Measurements from ENCODE around the gene GTF2H4. TPM values are rescaled to one million over a fixed set of nuclear protein-coding genes. Genes with fewer than 3 reads are reported as not detected.
"Not testable (repeated sequence)": the region's sequence is repeated elsewhere in the genome, so short reads cannot be mapped to it uniquely, and the experiment has no call there.

GTF2H4 gene
- polyA plus RNA-seq, 1 donor: 24.4 TPM

GRCh38 chr6:30896541-30896940 lies 11.5 kb upstream of the GTF2H4 start:
- no peaks in the 10 kb centered on the region for H3K4me1 ChIP-seq (ENCODE audit: control insufficient read depth, insufficient read depth, low read length)
- no CpG with 5 or more reads among the region's 13 CpGs for WGBS (ENCODE audit: insufficient coverage, low lambda C conversion rate)
- no peaks in the 10 kb centered on the region for H3K9me3 ChIP-seq (ENCODE audit: control insufficient read depth, low read depth, low read length)
- no peak for DNase-seq
- H3K27ac ChIP-seq (ENCODE audit: low read length): no peak overlapping the region
- H3K36me3 ChIP-seq (ENCODE audit: control insufficient read depth, insufficient read depth, low read length): peaks cover 81% of the 10 kb centered on the region
- H3K4me3 ChIP-seq (ENCODE audit: low read length): no peak overlapping the region
- H3K27me3 ChIP-seq (ENCODE audit: control insufficient read depth, insufficient read depth, low read length): no peaks in the 10 kb centered on the region

- Histone ChIP-seq H3K27ac (ENCODE audit: low read length) (no peak overlapping the region), H3K9me3 (ENCODE audit: control insufficient read depth, low read depth, low read length) (no peaks in the 10 kb centered on the region), H3K4me3 (ENCODE audit: low read length) (no peak overlapping the region), H3K27me3 (ENCODE audit: control insufficient read depth, insufficient read depth, low read length) (no peaks in the 10 kb centered on the region), H3K4me1 (ENCODE audit: control insufficient read depth, insufficient read depth, low read length) (no peaks in the 10 kb centered on the region), H3K36me3 (ENCODE audit: control insufficient read depth, insufficient read depth, low read length) (peaks cover 67% of the 10 kb centered on the region)
- no CpG with 5 or more reads among the region's 16 CpGs for WGBS (ENCODE audit: insufficient coverage, low lambda C conversion rate)
- no peak for DNase-seq
Measured at GRCh38 chr6:30897882-30898281, 10.1 kb upstream of the GTF2H4 start.

GRCh38 chr6:30898750-30899360 lies 9.2 kb upstream of the GTF2H4 start:
- no peak overlapping the region for H3K4me3 ChIP-seq (ENCODE audit: low read length)
- H3K4me1 ChIP-seq (ENCODE audit: control insufficient read depth, insufficient read depth, low read length): no peaks in the 10 kb centered on the region
- no peak for DNase-seq
- no peaks in the 10 kb centered on the region for H3K27me3 ChIP-seq (ENCODE audit: control insufficient read depth, insufficient read depth, low read length)
- no peaks in the 10 kb centered on the region for H3K9me3 ChIP-seq (ENCODE audit: control insufficient read depth, low read depth, low read length)
- no CpG with 5 or more reads among the region's 23 CpGs for WGBS (ENCODE audit: insufficient coverage, low lambda C conversion rate)
- no peak overlapping the region for H3K27ac ChIP-seq (ENCODE audit: low read length)
- H3K36me3 ChIP-seq (ENCODE audit: control insufficient read depth, insufficient read depth, low read length): peaks cover 58% of the 10 kb centered on the region

GRCh38 chr6:30900863-30901417 lies 7.1 kb upstream of the GTF2H4 start:
- H3K27me3 ChIP-seq (ENCODE audit: control insufficient read depth, insufficient read depth, low read length): no peaks in the 10 kb centered on the region
- H3K4me3 ChIP-seq (ENCODE audit: low read length): no peak overlapping the region
- H3K27ac ChIP-seq (ENCODE audit: low read length): no peak overlapping the region
- no peaks in the 10 kb centered on the region for H3K9me3 ChIP-seq (ENCODE audit: control insufficient read depth, low read depth, low read length)
- WGBS (ENCODE audit: insufficient coverage, low lambda C conversion rate): no CpG with 5 or more reads among the region's 1 CpG
- H3K4me1 ChIP-seq (ENCODE audit: control insufficient read depth, insufficient read depth, low read length): no peaks in the 10 kb centered on the region
- H3K36me3 ChIP-seq (ENCODE audit: control insufficient read depth, insufficient read depth, low read length): peaks cover 38% of the 10 kb centered on the region
- no peak for DNase-seq

- Histone ChIP-seq H3K9me3 (ENCODE audit: control insufficient read depth, low read depth, low read length) (no peaks in the 10 kb centered on the region), H3K27me3 (ENCODE audit: control insufficient read depth, insufficient read depth, low read length) (no peaks in the 10 kb centered on the region), H3K27ac (ENCODE audit: low read length) (no peak overlapping the region), H3K4me3 (ENCODE audit: low read length) (no peak overlapping the region), H3K4me1 (ENCODE audit: control insufficient read depth, insufficient read depth, low read length) (no peaks in the 10 kb centered on the region), H3K36me3 (ENCODE audit: control insufficient read depth, insufficient read depth, low read length) (peaks cover 33% of the 10 kb centered on the region)
- DNase-seq: no peak
Measured at GRCh38 chr6:30901436-30901835, 6.6 kb upstream of the GTF2H4 start.

- not testable (repeated sequence) for H3K4me3 ChIP-seq (ENCODE audit: low read length); H3K27me3 ChIP-seq (ENCODE audit: control insufficient read depth, insufficient read depth, low read length); H3K27ac ChIP-seq (ENCODE audit: low read length); H3K9me3 ChIP-seq (ENCODE audit: control insufficient read depth, low read depth, low read length); DNase-seq; H3K4me1 ChIP-seq (ENCODE audit: control insufficient read depth, insufficient read depth, low read length)
- WGBS (ENCODE audit: insufficient coverage, low lambda C conversion rate): no CpG with 5 or more reads among the region's 9 CpGs
- H3K36me3 ChIP-seq (ENCODE audit: control insufficient read depth, insufficient read depth, low read length): peaks cover 27% of the 10 kb centered on the region
Measured at GRCh38 chr6:30902196-30902595, 5.8 kb upstream of the GTF2H4 start.

GRCh38 chr6:30902709-30903108 lies 5.3 kb upstream of the GTF2H4 start:
- Histone ChIP-seq H3K4me1 (ENCODE audit: control insufficient read depth, insufficient read depth, low read length) (no peaks in the 10 kb centered on the region), H3K4me3 (ENCODE audit: low read length) (no peak overlapping the region), H3K27me3 (ENCODE audit: control insufficient read depth, insufficient read depth, low read length) (no peaks in the 10 kb centered on the region), H3K36me3 (ENCODE audit: control insufficient read depth, insufficient read depth, low read length) (peaks cover 22% of the 10 kb centered on the region), H3K9me3 (ENCODE audit: control insufficient read depth, low read depth, low read length) (no peaks in the 10 kb centered on the region), H3K27ac (ENCODE audit: low read length) (no peak overlapping the region)
- no peak for DNase-seq
- no CpG with 5 or more reads among the region's 5 CpGs for WGBS (ENCODE audit: insufficient coverage, low lambda C conversion rate)

GRCh38 chr6:30903236-30903635 lies 4.8 kb upstream of the GTF2H4 start:
- WGBS (ENCODE audit: insufficient coverage, low lambda C conversion rate): no CpG with 5 or more reads among the region's 4 CpGs
- Histone ChIP-seq H3K4me1 (ENCODE audit: control insufficient read depth, insufficient read depth, low read length) (no peaks in the 10 kb centered on the region), H3K9me3 (ENCODE audit: control insufficient read depth, low read depth, low read length) (no peaks in the 10 kb centered on the region), H3K27ac (ENCODE audit: low read length) (no peak overlapping the region), H3K36me3 (ENCODE audit: control insufficient read depth, insufficient read depth, low read length) (peaks cover 16% of the 10 kb centered on the region), H3K4me3 (ENCODE audit: low read length) (no peak overlapping the region), H3K27me3 (ENCODE audit: control insufficient read depth, insufficient read depth, low read length) (no peaks in the 10 kb centered on the region)
- no peak for DNase-seq

- DNase-seq: peak; percentile 55 to 65
- not testable (repeated sequence) for H3K4me1 ChIP-seq (ENCODE audit: control insufficient read depth, insufficient read depth, low read length); H3K27me3 ChIP-seq (ENCODE audit: control insufficient read depth, insufficient read depth, low read length); H3K27ac ChIP-seq (ENCODE audit: low read length); H3K9me3 ChIP-seq (ENCODE audit: control insufficient read depth, low read depth, low read length)
- Histone ChIP-seq H3K4me3 (ENCODE audit: low read length) (peak overlapping the region; percentile 74), H3K36me3 (ENCODE audit: control insufficient read depth, insufficient read depth, low read length) (peaks cover 21% of the 10 kb centered on the region)
- WGBS (ENCODE audit: insufficient coverage, low lambda C conversion rate): 20% methylated on average over 4 of the region's 16 CpGs
Measured at GRCh38 chr6:30907290-30907757, 683 bp upstream of the GTF2H4 start.

- Histone ChIP-seq H3K36me3 (ENCODE audit: control insufficient read depth, insufficient read depth, low read length) (peaks cover 27% of the 10 kb centered on the region), H3K4me3 (ENCODE audit: low read length) (peak overlapping the region; percentile 74), H3K4me1 (ENCODE audit: control insufficient read depth, insufficient read depth, low read length) (peaks cover 9% of the 10 kb centered on the region), H3K9me3 (ENCODE audit: control insufficient read depth, low read depth, low read length) (no peaks in the 10 kb centered on the region), H3K27ac (ENCODE audit: low read length) (no peak overlapping the region), H3K27me3 (ENCODE audit: control insufficient read depth, insufficient read depth, low read length) (no peaks in the 10 kb centered on the region)
- DNase-seq: no peak
- WGBS (ENCODE audit: insufficient coverage, low lambda C conversion rate): no CpG with 5 or more reads among the region's 2 CpGs
Measured at GRCh38 chr6:30908700-30909099, 693 bp downstream of the GTF2H4 start.

GRCh38 chr6:30910473-30910872 lies 2.5 kb downstream of the GTF2H4 start:
- not testable (repeated sequence) for DNase-seq; H3K27me3 ChIP-seq (ENCODE audit: control insufficient read depth, insufficient read depth, low read length); H3K4me3 ChIP-seq (ENCODE audit: low read length); H3K27ac ChIP-seq (ENCODE audit: low read length); H3K9me3 ChIP-seq (ENCODE audit: control insufficient read depth, low read depth, low read length)
- WGBS (ENCODE audit: insufficient coverage, low lambda C conversion rate): no CpG with 5 or more reads among the region's 12 CpGs
- Histone ChIP-seq H3K36me3 (ENCODE audit: control insufficient read depth, insufficient read depth, low read length) (peaks cover 27% of the 10 kb centered on the region), H3K4me1 (ENCODE audit: control insufficient read depth, insufficient read depth, low read length) (peaks cover 18% of the 10 kb centered on the region)

Measured in large intestine (tissue), 3 donors.